GM18907 (cell line): Measurements from ENCODE around the gene SGCA.

Experiments used
- ATAC-seq: cut with Tn5 transposase; IDR thresholded peaks from one replicate; pipeline ENCODE4 v1.9.1; 2021; ENCODE audit warnings: mild to moderate bottlenecking, moderate library complexity; ENCODE audit not compliant: unreplicated experiment

SGCA gene

DNA sequence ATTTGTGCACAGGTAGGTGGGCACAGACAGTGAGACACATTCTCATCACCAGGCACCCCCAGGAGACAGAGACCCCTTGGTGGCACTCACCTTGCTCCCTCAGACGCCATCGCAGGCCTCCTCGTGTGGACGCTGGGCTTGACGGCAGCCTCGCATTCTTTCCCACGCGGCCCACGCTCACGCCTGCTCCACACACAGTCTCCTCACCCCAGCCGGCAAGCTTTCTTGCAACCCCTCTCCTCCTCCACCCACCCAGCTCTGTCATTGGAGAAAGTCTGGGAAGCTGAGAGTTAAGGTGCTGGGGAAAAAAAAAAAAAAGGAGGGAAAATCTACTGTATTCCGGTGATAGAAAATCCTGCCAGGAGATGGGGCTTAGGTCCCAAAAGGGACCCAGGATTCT lies 14.8 kb downstream of the SGCA start:
- ATAC-seq = no peak

DNA sequence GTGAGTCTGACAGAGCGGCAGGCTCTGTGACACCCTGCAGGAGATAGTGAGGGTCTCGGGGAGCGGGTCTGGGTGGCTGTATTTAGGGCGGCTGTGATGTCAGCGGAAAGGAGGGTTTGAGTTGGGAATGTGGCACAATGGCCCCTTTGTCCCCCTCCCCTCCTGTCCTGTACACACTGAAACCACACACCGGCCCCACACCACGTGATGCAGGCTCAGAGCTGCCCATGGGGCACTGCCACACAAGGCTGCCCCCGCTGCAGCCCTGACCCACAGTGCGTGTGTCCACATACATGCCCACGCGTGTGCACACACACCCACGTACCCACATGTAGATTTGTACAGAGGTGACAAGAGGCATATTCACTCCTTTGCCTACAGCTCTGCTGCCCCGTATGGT lies 15.3 kb downstream of the SGCA start:
- ATAC-seq = no peak

DNA sequence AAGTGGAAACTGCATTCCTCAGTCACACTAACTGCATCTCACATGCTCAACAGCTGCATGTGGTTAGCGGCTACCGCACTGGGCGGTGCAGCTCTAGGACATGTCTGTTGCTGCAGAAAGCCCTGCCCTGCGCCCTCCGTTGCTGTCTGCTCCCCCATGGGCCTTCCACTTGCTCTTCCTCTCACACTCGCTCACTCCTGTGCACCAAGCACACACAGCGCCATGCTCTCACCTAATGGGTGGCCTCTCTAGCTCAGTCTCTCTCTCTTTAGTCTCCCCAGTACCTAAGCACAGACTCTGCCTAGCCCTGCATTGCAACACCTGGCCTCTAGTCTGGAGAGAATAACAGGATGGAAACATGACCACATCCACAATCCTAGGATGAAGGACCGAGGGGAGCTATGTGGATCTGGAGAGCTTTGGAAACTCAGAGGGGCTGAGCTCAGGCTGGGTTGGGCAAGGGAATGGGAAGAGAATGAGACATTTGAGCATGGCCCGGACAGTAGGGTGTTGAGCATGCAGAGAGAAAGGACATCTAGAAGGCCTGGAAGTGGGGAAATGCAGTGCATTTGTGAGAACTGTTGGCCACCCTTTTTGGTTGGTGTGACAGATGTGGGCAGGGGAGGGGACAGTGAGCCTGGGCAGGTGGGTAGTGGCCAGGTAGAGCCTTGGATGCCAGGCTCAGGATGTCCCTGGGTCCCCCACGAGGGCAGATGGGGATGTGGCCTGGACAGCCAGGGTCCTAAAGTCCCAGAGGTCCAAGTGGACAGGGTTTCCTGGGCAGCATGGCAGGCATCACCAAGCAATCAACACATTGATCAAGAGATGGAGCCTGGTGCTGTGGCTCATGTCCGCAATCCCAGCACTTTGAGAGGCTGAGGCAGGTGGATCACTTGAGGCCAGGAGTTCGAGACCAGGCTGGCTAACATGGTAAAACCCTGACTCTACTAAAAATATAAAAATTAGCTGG lies 16.1 kb downstream of the SGCA start:
- no peak for ATAC-seq

DNA sequence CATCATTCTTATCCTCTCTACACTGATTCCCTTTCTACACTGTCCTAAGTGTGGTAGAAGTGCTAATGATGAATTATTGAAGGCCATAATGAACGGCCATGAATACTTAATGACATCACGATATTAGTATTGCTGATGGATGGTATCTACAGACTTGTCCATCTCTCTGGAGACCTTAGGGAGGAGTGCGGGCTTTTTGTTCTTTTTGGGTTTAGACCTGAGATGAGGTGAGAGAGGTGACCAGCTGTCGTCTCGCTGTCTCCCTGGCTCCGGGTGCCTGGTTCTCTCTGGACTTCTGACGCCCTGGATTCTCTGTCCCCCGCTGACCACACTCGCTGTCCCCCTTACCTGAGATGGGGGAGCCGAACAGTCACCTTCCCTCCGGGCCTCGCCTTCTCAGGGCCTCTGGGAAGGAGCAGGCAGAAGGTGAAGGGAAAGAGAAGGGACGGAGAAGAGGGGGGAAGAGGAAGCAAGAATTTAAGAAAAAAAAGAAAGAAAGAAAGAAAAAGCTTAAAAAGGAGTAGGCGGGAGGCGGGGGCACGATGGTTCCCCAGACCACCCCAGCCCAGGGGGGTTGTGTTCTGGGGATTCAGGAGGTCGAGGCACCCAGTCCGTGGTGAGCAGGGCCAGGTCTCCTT lies 17.1 kb downstream of the SGCA start:
- no peak for ATAC-seq

DNA sequence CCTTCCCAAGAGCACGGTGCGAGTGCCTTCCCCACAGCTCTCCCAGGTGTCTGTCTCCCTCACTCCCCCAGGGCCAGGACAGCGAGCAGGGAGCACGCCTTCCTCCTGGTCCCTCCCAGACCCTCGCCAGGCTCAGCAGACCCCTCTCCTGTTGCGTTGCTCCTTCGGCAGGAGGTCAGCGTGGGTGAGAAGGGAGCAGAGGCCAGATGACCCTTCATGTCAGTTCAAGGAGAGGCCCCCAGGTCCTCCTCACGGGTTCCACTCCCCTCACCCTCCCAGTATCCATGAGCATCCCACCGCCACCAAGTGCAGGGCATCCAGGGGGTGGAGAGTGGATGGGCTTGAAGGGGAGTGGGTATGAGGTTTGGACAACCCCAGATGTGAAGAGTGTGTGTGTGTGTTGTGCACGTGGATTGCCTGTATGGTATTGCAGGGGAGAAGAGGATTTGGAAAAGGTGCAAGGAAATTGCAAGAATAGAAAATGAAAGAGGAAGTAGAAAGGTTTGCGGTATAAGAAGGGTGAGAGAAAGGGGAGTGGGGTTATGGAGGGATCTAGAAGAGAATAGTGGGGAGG lies 17.7 kb downstream of the SGCA start:
- ATAC-seq = no peak

- no peak for ATAC-seq
Observed at GRCh38 chr17:50184064-50184463, 18.3 kb downstream of the SGCA start.

DNA sequence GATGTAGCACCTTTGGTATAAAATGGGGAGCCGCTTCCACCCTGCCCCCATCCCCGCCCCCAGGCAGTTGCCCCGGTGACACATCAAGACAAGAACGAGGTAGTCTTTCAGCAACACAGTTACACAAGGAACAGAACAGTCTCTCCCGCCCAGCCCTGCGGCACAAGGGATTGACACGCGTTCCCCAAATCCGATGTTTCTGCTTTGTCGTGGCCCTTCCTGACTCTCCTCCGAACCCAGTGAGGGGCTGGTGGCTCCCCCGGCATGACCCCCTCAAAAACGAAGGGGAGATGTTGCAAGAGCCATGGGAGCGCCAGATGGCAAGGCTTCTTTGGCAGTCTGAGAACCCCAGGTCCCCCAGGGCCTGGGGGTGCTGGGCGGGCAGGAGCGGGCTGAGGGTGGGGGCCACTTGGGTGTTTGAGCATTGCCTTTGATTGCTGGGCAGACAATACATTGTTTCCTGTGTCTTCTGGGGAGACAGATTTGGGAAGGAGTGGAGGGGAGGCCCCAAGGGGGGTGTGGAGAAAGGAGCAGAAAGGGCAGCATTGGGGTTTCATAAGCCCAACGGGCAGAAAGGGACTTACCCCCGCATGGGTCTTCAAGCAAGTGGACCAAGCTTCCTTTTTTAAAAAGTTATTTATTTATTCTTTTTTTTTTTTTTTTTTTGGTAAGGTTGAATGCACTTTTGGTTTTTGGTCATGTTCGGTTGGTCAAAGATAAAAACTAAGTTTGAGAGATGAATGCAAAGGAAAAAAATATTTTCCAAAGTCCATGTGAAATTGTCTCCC lies 19.0 kb downstream of the SGCA start:
- ATAC-seq = no peak

GRCh38 chr17:50185631-50186471 lies 20.0 kb downstream of the SGCA start:
- no peak for ATAC-seq

DNA sequence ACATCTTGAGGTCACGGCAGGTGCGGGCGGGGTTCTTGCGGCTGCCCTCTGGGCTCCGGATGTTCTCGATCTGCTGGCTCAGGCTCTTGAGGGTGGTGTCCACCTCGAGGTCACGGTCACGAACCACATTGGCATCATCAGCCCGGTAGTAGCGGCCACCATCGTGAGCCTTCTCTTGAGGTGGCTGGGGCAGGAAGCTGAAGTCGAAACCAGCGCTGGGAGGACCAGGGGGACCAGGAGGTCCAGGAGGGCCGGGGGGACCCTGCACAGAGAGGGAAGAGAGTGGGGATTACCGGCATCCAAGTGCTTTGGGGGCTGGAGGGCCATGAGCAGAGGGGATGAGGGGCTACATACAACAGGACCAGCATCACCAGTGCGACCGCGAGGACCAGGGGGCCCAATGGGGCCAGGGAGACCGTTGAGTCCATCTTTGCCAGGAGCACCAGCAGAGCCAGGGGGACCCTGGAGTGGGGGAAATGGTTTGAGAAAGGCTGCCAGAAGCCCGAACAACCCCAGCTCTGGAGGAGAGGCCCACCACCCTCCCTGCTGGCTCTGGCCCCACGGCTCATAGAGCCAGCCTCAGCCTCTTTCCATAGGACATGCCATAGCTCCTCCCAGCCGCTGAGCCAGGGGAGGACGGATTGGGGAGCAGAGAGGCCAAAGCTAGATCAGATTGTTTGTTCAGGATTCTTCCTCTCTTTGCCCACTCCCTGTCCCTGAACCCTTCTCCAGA lies 21.0 kb downstream of the SGCA start:
- no peak for ATAC-seq

DNA sequence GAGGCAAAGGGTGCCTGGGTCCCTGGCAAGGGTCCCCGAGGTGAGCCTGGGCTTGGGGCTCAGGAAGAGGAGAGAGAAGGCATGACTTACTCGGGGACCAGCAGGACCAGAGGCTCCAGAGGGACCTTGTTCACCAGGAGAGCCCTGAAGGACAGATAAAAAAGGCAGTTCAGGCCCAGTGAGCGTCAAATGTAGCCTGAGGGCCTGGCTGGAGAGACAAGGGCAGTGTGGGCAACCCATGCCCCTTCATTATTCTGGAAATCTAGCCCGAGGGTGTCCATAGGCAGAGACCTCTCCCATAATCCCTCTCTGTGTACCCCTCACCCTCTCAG lies 21.6 kb downstream of the SGCA start:
- no peak for ATAC-seq

DNA sequence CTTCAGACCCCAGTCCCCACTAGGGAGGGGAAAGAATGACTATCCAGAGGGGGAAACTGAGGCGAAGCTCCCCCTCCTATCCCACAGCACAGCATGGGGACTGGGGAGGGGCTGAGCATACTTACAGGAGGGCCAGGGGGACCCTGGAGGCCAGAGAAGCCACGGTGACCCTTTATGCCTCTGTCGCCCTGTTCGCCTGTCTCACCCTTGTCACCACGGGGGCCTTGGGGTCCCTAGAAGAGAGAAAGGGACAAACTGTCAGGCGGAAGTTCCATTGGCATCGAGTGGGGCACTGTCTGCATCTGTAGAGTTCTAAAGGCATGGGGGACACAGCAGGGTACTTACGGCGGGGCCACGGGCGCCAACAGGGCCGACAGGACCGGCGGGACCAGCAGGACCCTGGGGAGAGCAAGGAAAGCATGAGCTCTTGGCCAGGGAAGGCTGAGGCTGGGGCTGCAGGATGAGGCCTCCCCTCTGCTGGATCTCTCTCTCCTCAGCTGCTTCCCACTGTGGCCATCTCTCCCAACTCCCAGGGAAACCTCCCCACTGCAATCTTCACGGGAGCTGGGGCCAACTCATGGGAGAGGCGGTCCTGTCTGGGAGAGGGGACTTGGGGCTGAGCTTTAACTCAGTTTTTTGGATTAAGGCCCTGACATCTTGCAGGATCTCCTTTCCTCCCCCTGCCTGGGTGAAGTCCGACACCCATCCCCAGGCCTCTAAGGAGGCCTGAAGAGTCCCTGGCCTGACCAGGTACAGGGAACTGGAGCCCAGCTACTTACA lies 22.1 kb downstream of the SGCA start:
- no peak for ATAC-seq

- no peak for ATAC-seq
Observed at GRCh38 chr17:50188531-50188920, 22.7 kb downstream of the SGCA start.

- no peak for ATAC-seq
Observed at GRCh38 chr17:50188921-50189549, 23.2 kb downstream of the SGCA start.

- no peak for ATAC-seq
Observed at GRCh38 chr17:50189550-50190292, 23.9 kb downstream of the SGCA start.

DNA sequence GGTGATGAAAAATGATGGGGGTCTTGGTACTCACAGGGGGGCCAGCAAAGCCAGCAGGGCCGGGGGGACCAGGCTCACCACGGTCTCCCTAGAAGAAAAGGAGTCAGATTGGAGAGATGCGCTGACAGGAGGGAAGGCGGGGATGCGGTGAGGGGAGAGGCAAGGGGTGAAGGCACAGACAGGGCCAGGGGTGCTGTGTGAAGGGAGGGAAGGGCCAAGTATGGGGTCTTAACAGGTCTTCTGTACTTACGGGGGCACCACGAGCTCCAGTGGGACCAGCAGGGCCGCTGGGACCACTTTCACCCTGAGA lies 24.4 kb downstream of the SGCA start:
- no peak for ATAC-seq

- no peak for ATAC-seq
Observed at GRCh38 chr17:50190603-50191358, 25.0 kb downstream of the SGCA start.
